Psoas muscle (tissue), 8 donors: ENCODE measurements around the gene MTHFD2L. TPM values are rescaled to one million over a fixed set of nuclear protein-coding genes. Genes with fewer than 3 reads are reported as not detected.

Source experiments
- ATAC-seq, 4 donors: fragments of 200-7000 bp; cut with Tn5 transposase; one replicate each; pipeline ENCODE4 v1.9.1; 2020; ENCODE audit warnings: moderate library complexity in 3 of 4, mild to moderate bottlenecking in 2 of 4
- DNase-seq, 2 donors: peaks; one replicate each; pipeline ENCODE4 v3.0.0-alpha.2; 2020
- H3K27ac ChIP-seq: fragments of 200-600 bp; one replicate; pipeline ENCODE4 v1.8.0; 2022
- H3K27me3 ChIP-seq, 3 donors: fragments of 200-600 bp in 1 of 3; one replicate each; pipeline versions ENCODE4 v1.6.1 to v1.8.0; 2013 to 2022; ENCODE audit warnings: low read length in 2 of 3, mild to moderate bottlenecking in 2 of 3, moderate library complexity in 1 of 3; ENCODE audit not compliant: insufficient read depth in 3 of 3
- H3K36me3 ChIP-seq, 2 donors: fragments of 200-600 bp in 1 of 2; one replicate each; pipeline versions ENCODE4 v1.6.1 to v1.8.0; 2013 to 2022; ENCODE audit warnings: low read depth in 1 of 2, mild to moderate bottlenecking in 1 of 2, moderate library complexity in 1 of 2; ENCODE audit not compliant: insufficient read depth in 1 of 2
- H3K4me1 ChIP-seq: fragments of 200-600 bp; one replicate; pipeline ENCODE4 v1.8.0; 2022
- H3K4me3 ChIP-seq: fragments of 200-600 bp; one replicate; pipeline ENCODE4 v1.8.0; 2022; ENCODE audit warnings: mild to moderate bottlenecking
- H3K9me3 ChIP-seq: fragments of 200-600 bp; one replicate; pipeline ENCODE4 v1.8.0; 2022
- CTCF ChIP-seq: fragments of 200-600 bp; IDR thresholded peaks from one replicate; pipeline ENCODE4 v1.8.0; 2022; ENCODE audit warnings: antibody characterized with exemption
- WGBS, 3 donors: extraction: QIAGEN DNeasy Blood & Tissue Kit; methylation state at CpG; one replicate each; pipeline versions ENCODE4 v1.1.6 to v1.1.7; 2013; 5-methylcytosine and 5-hydroxymethylcytosine counted together
- intact Hi-C, 2 donors: fragments of 100-400 bp; cut with DNase I; formaldehyde crosslinking; loops; one replicate each; pipeline versions ENCODE4 v1.11.0 to v1.14.2; 2022
- polyA plus RNA-seq, 3 donors: library from polyadenylated mRNA; stranded (reverse); fragments of 200-250 nt; gene quantifications; one replicate each; pipeline ENCODE4 v1.2.3, GENCODE V29; 2013
- total RNA-seq, 4 donors: library from RNA; stranded (reverse); fragmentation: NEBNext Ultra II Directional in 2 of 4; extraction: Animal tissue kit (Norgen Biotek cat#: 25700) in 2 of 4; gene quantifications; one replicate each; pipeline versions ENCODE4 v1.2.1 to v1.2.4, GENCODE V29; 2021 to 2023
- donor health status: healthy with polysubstance abuse.
- donor health status: DM: no; HTN: no; CAD: no; lungs with moderate emphysema.
- donor health status: Bipolar disorder and iron deficiency.
- donor health status: healthy.
- donor health status: DM: yes; HTN: yes; CAD: no.
- donor health status: DM: no; HTN: no; CAD: no.
- donor health status: DM: no; HTN: no; CAD: no.
- donor health status: DM: yes; HTN: yes; CAD: no.

The MTHFD2L gene
- total and polyA plus RNA-seq, 7 donors, result 4.3 to 11.6 (median 9.0) TPM

DNA sequence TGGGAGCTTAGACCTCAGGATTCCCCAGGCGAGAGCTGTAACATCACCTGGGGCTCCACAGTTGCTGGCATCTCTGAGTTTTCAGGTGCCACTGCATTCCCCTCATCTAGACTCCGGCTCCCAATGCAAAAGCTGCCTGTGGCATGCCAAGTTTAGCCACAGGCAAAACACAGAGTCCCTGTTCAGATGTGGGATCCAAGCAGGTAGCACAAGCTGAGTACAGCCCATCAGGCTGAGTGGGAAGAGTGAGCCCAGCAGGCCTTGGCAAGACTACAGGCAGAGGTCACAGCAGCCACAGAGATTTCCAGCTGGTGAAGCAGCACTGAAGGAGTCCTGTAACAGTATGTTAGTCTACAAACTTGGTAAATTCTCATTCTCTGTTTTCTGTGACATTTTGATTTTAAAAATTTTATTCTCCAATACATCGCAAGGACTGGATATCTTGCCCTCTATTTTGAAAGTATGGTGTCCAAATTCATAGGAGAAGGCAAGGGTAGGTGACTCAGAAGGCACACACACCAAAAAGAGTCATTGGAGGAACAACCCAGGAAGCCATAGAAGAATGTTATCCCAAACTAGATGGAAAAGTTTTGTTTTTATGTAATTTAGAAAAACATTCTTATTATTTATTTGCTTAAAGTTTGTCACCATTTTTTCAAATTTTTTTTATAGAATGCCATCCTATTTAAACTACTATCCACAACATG lies 45.4 kb upstream of the MTHFD2L start:
- no peak overlapping the region for H3K4me3 ChIP-seq
- ATAC-seq (no peak), DNase-seq (no peak)
- TF ChIP-seq CTCF, result no peak
- H3K4me1 ChIP-seq, result peaks cover 14% of the 10 kb centered on the region
- peak overlapping the region; percentile 30 for H3K27ac ChIP-seq
- WGBS, 3 donors, result 92 to 96% (median 92%) methylated on average over 3 of the region's 3 CpGs
- H3K9me3 ChIP-seq, result no peaks in the 10 kb centered on the region
- intact Hi-C loops, result no loop called here
- H3K27me3 ChIP-seq, result no peaks in the 10 kb centered on the region
- no peaks in the 10 kb centered on the region for H3K36me3 ChIP-seq

GRCh38 chr4:74114234-74114633 lies 43.7 kb upstream of the MTHFD2L start:
- 90 to 95% (median 93%) methylated on average over 1 of the region's 1 CpG for WGBS, 3 donors
- H3K27ac ChIP-seq, result no peak overlapping the region
- intact Hi-C loops, result no loop called here

GRCh38 chr4:74117024-74117534 lies 40.8 kb upstream of the MTHFD2L start:
- DNase-seq (peak; percentile 38 to 58), ATAC-seq (peak; percentile 39 to 84 (median 78))
- peak overlapping the region; percentile 65 for H3K27ac ChIP-seq
- H3K4me3 ChIP-seq, result no peak overlapping the region
- H3K4me1 ChIP-seq, result peaks cover 3% of the 10 kb centered on the region
- no peaks in the 10 kb centered on the region for H3K27me3 ChIP-seq
- TF ChIP-seq CTCF, result no peak
- intact Hi-C loops, result no loop called here
- no peaks in the 10 kb centered on the region for H3K36me3 ChIP-seq
- 21 to 23% (median 22%) methylated on average over 3 of the region's 3 CpGs for WGBS, 3 donors
- H3K9me3 ChIP-seq, result no peaks in the 10 kb centered on the region

More at GRCh38 chr4:74114234-74114633, 43.7 kb upstream of the MTHFD2L start:
- DNase-seq, result no peak
- no peak for ATAC-seq
- H3K4me3 ChIP-seq, result no peak overlapping the region
- TF ChIP-seq CTCF, result no peak
- no peaks in the 10 kb centered on the region for H3K27me3 ChIP-seq
- peaks cover 14% of the 10 kb centered on the region for H3K4me1 ChIP-seq
- H3K36me3 ChIP-seq, result no peaks in the 10 kb centered on the region
- no peaks in the 10 kb centered on the region for H3K9me3 ChIP-seq

DNA sequence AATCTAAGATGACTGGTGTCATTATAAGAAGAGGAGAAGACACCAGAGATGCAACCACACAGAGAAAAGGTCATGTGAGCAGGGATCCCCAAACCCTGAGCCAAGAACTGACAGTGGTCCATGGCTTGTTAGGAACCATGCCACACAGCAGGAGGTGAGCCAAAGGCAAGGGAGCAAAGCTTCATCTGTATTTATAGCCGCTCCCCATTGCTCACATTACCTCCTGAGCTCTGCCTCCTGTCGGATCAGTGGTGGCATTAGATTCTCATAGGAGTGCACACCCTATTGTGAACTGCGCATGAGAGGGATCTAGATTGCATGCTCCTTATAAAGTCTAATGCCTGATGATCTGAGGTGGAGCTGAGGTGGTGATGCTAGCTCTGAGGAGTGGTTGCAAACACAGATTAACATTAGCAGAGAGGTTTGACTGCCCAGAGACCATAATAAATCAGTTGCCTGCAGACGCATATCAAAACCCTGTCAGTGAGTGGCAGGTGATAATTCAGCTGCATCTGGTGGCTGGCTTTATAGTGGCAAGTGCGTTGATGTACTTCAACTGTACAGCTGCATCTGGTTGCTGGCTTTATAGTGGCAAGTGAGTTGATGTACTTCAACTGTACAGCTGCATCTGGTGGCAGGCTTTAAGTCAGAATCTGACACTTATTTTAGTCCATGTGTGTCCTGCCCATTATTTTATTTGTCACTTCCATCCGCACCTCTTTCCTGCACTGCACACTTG lies 39.1 kb upstream of the MTHFD2L start:
- H3K27me3 ChIP-seq, result no peaks in the 10 kb centered on the region
- H3K27ac ChIP-seq, result no peak overlapping the region
- H3K4me1 ChIP-seq, result peaks cover 3% of the 10 kb centered on the region
- no peak for DNase-seq
- no peak overlapping the region for H3K4me3 ChIP-seq
- TF ChIP-seq CTCF, result no peak
- intact Hi-C loops, result no loop called here
- ATAC-seq, result no peak
- H3K36me3 ChIP-seq, result no peaks in the 10 kb centered on the region
- no peaks in the 10 kb centered on the region for H3K9me3 ChIP-seq
- WGBS, 3 donors, result 51 to 75% (median 61%) methylated on average over 6 of the region's 6 CpGs
